Neural crest cell (in vitro differentiated cells): ENCODE results near the gene SF1. TPM values are rescaled to one million over a fixed set of nuclear protein-coding genes. Genes with fewer than 3 reads are reported as not detected.

ENCODE experiments used
- DNase-seq: peaks from one replicate; pipeline ENCODE4 v3.0.0; 2021; ENCODE audit warnings: low read depth, mixed read lengths, low spot score
- H3K27ac Mint-ChIP-seq: one replicate; pipeline ENCODE4 v1.8.0; 2021; ENCODE audit warnings: mild to moderate bottlenecking, mixed read lengths; ENCODE audit not compliant: unreplicated experiment
- H3K27me3 Mint-ChIP-seq: 2 replicates; pipeline ENCODE4 v1.8.0; 2021; ENCODE audit warnings: low read depth, mild to moderate bottlenecking, mixed read lengths
- H3K36me3 Mint-ChIP-seq: 2 replicates; pipeline ENCODE4 v1.8.0; 2021; ENCODE audit warnings: low read depth, mild to moderate bottlenecking, mixed read lengths
- H3K4me1 Mint-ChIP-seq: 2 replicates; pipeline ENCODE4 v1.8.0; 2021; ENCODE audit warnings: mixed read lengths
- H3K4me3 Mint-ChIP-seq: one replicate; pipeline ENCODE4 v1.8.0; 2021; ENCODE audit warnings: mild to moderate bottlenecking, mixed read lengths
- H3K9me3 Mint-ChIP-seq: 2 replicates; pipeline ENCODE4 v1.8.0; 2021; ENCODE audit warnings: mixed read lengths
- total RNA-seq: library from RNA; stranded (reverse); gene quantifications from 2 replicates; pipeline ENCODE4 v1.2.1, GENCODE V29; 2021
- TF ChIP-seq, protein P1 (sequence below): fragments of 200-600 bp; sonication (generic); conservative IDR thresholded peaks from 2 replicates; pipeline ENCODE4 v1.5.0; 2021; ENCODE audit warnings: antibody characterized with exemption, mild to moderate bottlenecking

SF1 gene
- total RNA-seq, 1 donor from 2014 or later, result 592 TPM

DNA sequence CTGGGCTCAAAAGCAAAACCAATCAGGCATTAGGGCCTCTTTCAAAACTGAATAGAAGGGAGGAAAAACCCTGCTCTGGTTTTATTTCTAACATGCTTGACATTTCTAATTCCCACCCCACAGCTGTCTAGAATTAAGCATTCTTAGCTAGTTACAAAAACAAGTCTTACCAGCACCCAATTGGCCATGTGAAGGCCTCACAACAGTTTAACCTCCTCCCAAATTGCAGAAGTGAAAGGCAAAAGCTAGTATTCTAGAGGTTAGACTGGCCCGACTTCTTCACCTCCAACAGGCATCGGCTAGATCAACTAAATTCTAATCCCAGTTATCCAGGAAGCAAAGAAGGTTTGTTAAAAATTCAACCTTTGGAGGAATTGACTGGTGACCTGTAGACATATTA lies 6.5 kb downstream of the SF1 start:
- H3K4me3 Mint-ChIP-seq, result peak overlapping the region; percentile 56
- TF ChIP-seq, protein P1, sequence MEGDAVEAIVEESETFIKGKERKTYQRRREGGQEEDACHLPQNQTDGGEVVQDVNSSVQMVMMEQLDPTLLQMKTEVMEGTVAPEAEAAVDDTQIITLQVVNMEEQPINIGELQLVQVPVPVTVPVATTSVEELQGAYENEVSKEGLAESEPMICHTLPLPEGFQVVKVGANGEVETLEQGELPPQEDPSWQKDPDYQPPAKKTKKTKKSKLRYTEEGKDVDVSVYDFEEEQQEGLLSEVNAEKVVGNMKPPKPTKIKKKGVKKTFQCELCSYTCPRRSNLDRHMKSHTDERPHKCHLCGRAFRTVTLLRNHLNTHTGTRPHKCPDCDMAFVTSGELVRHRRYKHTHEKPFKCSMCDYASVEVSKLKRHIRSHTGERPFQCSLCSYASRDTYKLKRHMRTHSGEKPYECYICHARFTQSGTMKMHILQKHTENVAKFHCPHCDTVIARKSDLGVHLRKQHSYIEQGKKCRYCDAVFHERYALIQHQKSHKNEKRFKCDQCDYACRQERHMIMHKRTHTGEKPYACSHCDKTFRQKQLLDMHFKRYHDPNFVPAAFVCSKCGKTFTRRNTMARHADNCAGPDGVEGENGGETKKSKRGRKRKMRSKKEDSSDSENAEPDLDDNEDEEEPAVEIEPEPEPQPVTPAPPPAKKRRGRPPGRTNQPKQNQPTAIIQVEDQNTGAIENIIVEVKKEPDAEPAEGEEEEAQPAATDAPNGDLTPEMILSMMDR, result no peak
- peaks cover 57% of the 10 kb centered on the region for H3K4me1 Mint-ChIP-seq
- peaks cover 69% of the 10 kb centered on the region for H3K36me3 Mint-ChIP-seq
- no peak for DNase-seq
- H3K27ac Mint-ChIP-seq, result no peak overlapping the region
- no peaks in the 10 kb centered on the region for H3K9me3 Mint-ChIP-seq
- peaks cover 2% of the 10 kb centered on the region for H3K27me3 Mint-ChIP-seq

DNA sequence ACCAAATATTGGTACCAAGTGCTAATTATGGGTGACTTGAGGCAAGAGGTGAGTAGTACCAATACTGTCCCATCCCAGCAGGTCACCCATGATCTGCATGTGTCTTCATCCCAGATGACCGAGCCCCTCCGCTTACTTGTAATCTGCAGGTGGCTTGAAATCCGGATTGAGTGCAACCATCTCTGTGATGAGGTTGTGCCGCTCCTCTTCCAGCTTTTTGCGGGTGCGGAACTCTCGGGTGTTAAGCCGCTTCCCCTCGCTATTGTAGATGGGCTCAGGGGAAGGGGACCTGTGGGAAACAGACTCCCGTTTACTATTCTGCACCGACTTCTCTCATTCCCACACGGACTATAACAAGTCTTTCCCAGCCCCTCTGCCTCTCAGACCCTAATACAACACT lies 8.2 kb downstream of the SF1 start:
- peaks cover 45% of the 10 kb centered on the region for H3K4me1 Mint-ChIP-seq
- DNase-seq, result no peak
- H3K27ac Mint-ChIP-seq, result no peak overlapping the region
- H3K9me3 Mint-ChIP-seq, result no peaks in the 10 kb centered on the region
- peak overlapping the region; percentile 5 for H3K4me3 Mint-ChIP-seq
- peaks cover 63% of the 10 kb centered on the region for H3K36me3 Mint-ChIP-seq
- peaks cover 2% of the 10 kb centered on the region for H3K27me3 Mint-ChIP-seq
- TF ChIP-seq, protein P1, result no peak

DNA sequence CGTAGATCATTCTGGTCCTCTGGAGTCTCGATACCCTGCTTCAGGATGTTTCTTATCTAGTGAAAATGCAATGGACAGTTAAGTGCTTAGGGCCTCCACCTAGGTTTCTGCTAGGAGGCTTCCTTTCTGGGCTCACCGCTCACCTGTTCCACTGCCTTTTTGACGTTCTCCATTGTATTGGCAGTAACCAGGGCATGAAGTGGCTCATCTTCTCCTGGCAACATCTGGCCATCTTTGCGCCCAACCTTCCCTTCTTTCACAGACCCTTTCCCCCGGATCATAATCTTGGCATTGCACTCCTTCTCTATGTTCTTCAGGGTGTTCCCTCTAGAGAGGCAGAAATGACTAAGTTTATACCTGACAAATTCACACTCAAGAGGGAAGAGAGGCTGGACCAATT lies 9.1 kb downstream of the SF1 start:
- DNase-seq, result no peak
- no peaks in the 10 kb centered on the region for H3K9me3 Mint-ChIP-seq
- H3K4me1 Mint-ChIP-seq, result peaks cover 49% of the 10 kb centered on the region
- peak overlapping the region; percentile 45 for H3K4me3 Mint-ChIP-seq
- H3K27me3 Mint-ChIP-seq, result peaks cover 2% of the 10 kb centered on the region
- no peak overlapping the region for H3K27ac Mint-ChIP-seq
- TF ChIP-seq, protein P1, result no peak
- H3K36me3 Mint-ChIP-seq, result peaks cover 66% of the 10 kb centered on the region

DNA sequence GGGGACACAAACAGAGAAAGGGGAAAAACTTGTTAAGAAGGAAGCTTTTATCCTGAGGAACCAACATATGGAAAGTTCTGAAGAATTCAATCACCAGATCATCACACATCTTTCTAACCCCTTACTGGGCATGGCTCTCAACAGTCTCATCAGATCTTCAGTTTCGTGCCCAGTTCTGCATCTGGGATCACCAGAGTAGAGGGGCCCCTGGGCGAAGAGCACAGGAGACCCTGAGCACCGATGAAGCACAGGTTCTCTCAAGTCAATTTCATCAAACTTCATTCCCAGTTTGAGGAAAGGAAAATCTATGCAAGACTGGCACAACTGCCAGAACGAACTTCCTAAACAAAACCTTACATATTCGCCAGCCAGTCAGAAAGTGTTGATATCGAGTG lies 10.0 kb downstream of the SF1 start:
- DNase-seq, result no peak
- Mint-ChIP-seq H3K36me3 (peaks cover 64% of the 10 kb centered on the region), H3K4me3 (peak overlapping the region; percentile 58), H3K4me1 (peaks cover 51% of the 10 kb centered on the region), H3K9me3 (no peaks in the 10 kb centered on the region), H3K27me3 (peaks cover 2% of the 10 kb centered on the region), H3K27ac (no peak overlapping the region)
- TF ChIP-seq, protein P1, result no peak

DNA sequence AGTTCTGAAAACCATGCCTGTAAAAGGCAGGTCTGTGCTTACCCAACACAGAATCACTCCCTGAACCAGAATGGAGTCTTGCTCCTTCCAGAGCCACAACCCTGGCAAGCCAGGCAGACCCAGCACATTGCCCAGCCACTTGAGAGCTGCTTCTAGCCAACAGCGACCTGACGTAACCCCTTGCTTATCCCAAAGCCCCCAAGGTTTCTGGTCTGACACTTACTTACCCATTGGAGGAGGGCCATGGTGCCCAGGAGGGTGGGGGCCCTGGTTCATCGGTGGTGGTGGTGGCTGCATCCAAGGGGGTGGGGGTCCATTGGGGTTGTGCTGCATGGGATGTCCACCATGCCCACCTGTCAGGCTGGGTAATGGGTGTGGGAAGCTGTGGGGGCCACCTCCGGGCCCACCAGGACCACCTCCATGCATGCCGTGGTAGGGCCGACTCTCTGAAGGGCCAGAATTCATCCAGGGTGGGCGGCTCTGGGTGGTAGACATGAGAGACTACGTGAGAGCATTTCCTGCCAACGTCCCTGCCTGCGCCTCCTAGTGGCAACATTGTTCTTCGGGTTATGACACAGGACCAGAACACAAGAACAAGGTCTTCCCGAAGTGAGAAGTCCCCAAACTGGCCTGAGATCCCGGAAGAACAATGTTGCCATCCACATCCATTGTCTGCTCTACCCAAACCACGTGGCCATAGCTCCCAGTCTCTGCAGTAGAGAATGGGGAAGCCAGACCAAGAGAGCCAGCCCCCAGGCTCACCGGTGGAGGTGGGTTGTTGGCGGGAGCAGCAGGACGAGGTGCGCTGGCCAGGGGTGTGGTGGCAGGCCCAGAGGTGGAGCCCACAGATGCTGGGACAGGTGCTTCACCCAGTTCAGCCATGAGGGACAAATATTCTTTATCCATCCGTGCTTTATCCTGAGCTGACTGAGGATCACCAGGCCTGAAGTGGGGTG lies 10.7 kb downstream of the SF1 start:
- H3K4me1 Mint-ChIP-seq, result peaks cover 54% of the 10 kb centered on the region
- peak; percentile 86 for DNase-seq
- peaks cover 4% of the 10 kb centered on the region for H3K27me3 Mint-ChIP-seq
- H3K9me3 Mint-ChIP-seq, result no peaks in the 10 kb centered on the region
- TF ChIP-seq, protein P1, result peak; percentile 81
- peak overlapping the region; percentile 78 for H3K4me3 Mint-ChIP-seq
- H3K27ac Mint-ChIP-seq, result no peak overlapping the region
- H3K36me3 Mint-ChIP-seq, result peaks cover 61% of the 10 kb centered on the region
